Measurements from ENCODE around the gene ADAMTS4.

GRCh38 chr1:161200992-161201835, 2.4 kb upstream of the ADAMTS4 start:
- no peak for TF ChIP-seq NBN (IDR thresholded peaks at IDR 0.05; ENCODE audit: low read depth)
- TF ChIP-seq EHMT2 (IDR thresholded peaks at IDR 0.05) = no peak
- no peak for TF ChIP-seq TOE1 (IDR thresholded peaks at IDR 0.05; ENCODE audit: borderline replicate concordance)
- no peak for TF ChIP-seq TOE1 (CRISPR knock-in tag; IDR thresholded peaks at IDR 0.05; ENCODE audit: borderline replicate concordance, low read depth)
- no peak for TF ChIP-seq MECOM (CRISPR knock-in tag; IDR thresholded peaks at IDR 0.05)
- no peak for TF ChIP-seq ARID3A (IDR thresholded peaks at IDR 0.05; ENCODE audit: borderline replicate concordance, low read depth, low read length)
- no peak for TF ChIP-seq POLR2A (conservative IDR thresholded peaks at IDR 0.05)
- peak; percentile 89 for TF ChIP-seq NFRKB (IDR thresholded peaks at IDR 0.05; ENCODE audit: low read depth)
- TF ChIP-seq MAX (CRISPR knock-in tag; IDR thresholded peaks at IDR 0.05) = no peak
- no peak for TF ChIP-seq PTBP1 (IDR thresholded peaks at IDR 0.05; ENCODE audit: low read depth, low read length)
- TF ChIP-seq NFIC (IDR thresholded peaks at IDR 0.05) = no peak
- no peak for TF ChIP-seq HDAC6 (IDR thresholded peaks at IDR 0.05; ENCODE audit: low read depth, low read length)
